IPS-18c (cell line): Measurements from ENCODE around the gene MTA1.

Experiments
- H3K4me3 ChIP-seq: 2 replicates; pipeline ENCODE4 v1.7.0; 2013; ENCODE audit warnings: low read depth, mild to moderate bottlenecking, low read length, moderate library complexity; ENCODE audit not compliant: insufficient read depth
- H3K9me3 ChIP-seq: one replicate; pipeline ENCODE4 v1.6.1; 2013; ENCODE audit warnings: mild to moderate bottlenecking, low read length, moderate library complexity; ENCODE audit not compliant: control insufficient read depth, insufficient read depth

The MTA1 gene

GRCh38 chr14:105419195-105420091, at the start of gene MTA1:
MTA1 (plus strand) TSS chr14:105419827; CDS start chr14:105420036, 209 bp downstream.
- Histone ChIP-seq H3K9me3 (no peaks in the 10 kb centered on the region), H3K4me3 (peak within 1 kb of the TSS; percentile 74)

GRCh38 chr14:105374389-105374788, 45.2 kb upstream of the MTA1 start:
- H3K9me3 ChIP-seq: no peaks in the 10 kb centered on the region
- no peak overlapping the region for H3K4me3 ChIP-seq

- no peak overlapping the region for H3K4me3 ChIP-seq
- no peaks in the 10 kb centered on the region for H3K9me3 ChIP-seq
Observed at GRCh38 chr14:105375635-105376057, 44.0 kb upstream of the MTA1 start.

GRCh38 chr14:105376521-105377440, 42.8 kb upstream of the MTA1 start:
- Histone ChIP-seq H3K4me3 (no peak overlapping the region), H3K9me3 (no peaks in the 10 kb centered on the region)

GRCh38 chr14:105377555-105378182, 42.0 kb upstream of the MTA1 start:
- Histone ChIP-seq H3K9me3 (no peaks in the 10 kb centered on the region), H3K4me3 (no peak overlapping the region)

- Histone ChIP-seq H3K4me3 (no peak overlapping the region), H3K9me3 (no peaks in the 10 kb centered on the region)
Observed at GRCh38 chr14:105378199-105378598, 41.4 kb upstream of the MTA1 start.

- Histone ChIP-seq H3K4me3 (no peak overlapping the region), H3K9me3 (no peaks in the 10 kb centered on the region)
Observed at GRCh38 chr14:105378873-105379685, 40.5 kb upstream of the MTA1 start.

GRCh38 chr14:105379946-105380345, 39.7 kb upstream of the MTA1 start:
- H3K9me3 ChIP-seq: no peaks in the 10 kb centered on the region
- no peak overlapping the region for H3K4me3 ChIP-seq

GRCh38 chr14:105380756-105381155, 38.9 kb upstream of the MTA1 start:
- Histone ChIP-seq H3K9me3 (no peaks in the 10 kb centered on the region), H3K4me3 (no peak overlapping the region)

- no peak overlapping the region for H3K4me3 ChIP-seq
- no peaks in the 10 kb centered on the region for H3K9me3 ChIP-seq
Observed at GRCh38 chr14:105381446-105382342, 37.9 kb upstream of the MTA1 start.

- Histone ChIP-seq H3K9me3 (no peaks in the 10 kb centered on the region), H3K4me3 (no peak overlapping the region)
Observed at GRCh38 chr14:105382343-105383082, 37.1 kb upstream of the MTA1 start.

- peaks cover 1% of the 10 kb centered on the region for H3K9me3 ChIP-seq
- no peak overlapping the region for H3K4me3 ChIP-seq
Observed at GRCh38 chr14:105383083-105383730, 36.4 kb upstream of the MTA1 start.

- peaks cover 2% of the 10 kb centered on the region for H3K9me3 ChIP-seq
Observed at GRCh38 chr14:105384041-105384557, 35.5 kb upstream of the MTA1 start.

GRCh38 chr14:105384605-105385321, 34.9 kb upstream of the MTA1 start:
- H3K9me3 ChIP-seq: peaks cover 2% of the 10 kb centered on the region
- H3K4me3 ChIP-seq: no peak overlapping the region

More at GRCh38 chr14:105384041-105384557, 35.5 kb upstream of the MTA1 start:
- no peak overlapping the region for H3K4me3 ChIP-seq
